ENCODE results near the gene WDR82. TPM values are rescaled to one million over a fixed set of nuclear protein-coding genes. Genes with fewer than 3 reads are reported as not detected.

The WDR82 gene
- total RNA-seq, 4 donors from 2014 or later: 46.7 to 57.6 (median 52.5) TPM

GRCh38 chr3:52205727-52206372, 72.6 kb downstream of the WDR82 start:
- no peak overlapping the region for H3K27ac ChIP-seq

More at GRCh38 chr3:52205727-52206372, 72.6 kb downstream of the WDR82 start:
- Histone ChIP-seq H3K36me3 (peaks cover 86% of the 10 kb centered on the region), H3K27me3 (no peaks in the 10 kb centered on the region), H3K4me1 (peaks cover 20% of the 10 kb centered on the region), H3K9me3 (no peaks in the 10 kb centered on the region), H3K4me3 (no peak overlapping the region)
- no peak for DNase-seq (ENCODE audit: low spot score in 2 of 2)
- WGBS: 75% methylated on average over 6 of the region's 6 CpGs
- TF ChIP-seq EP300 (IDR thresholded peaks at IDR 0.05) (no peak), CTCF (IDR thresholded peaks at IDR 0.05) (no peak), POLR2AphosphoS5 (IDR thresholded peaks at IDR 0.05) (no peak), POLR2A (IDR thresholded peaks at IDR 0.05) (no peak)

Other genes with a start within 250 kb of the WDR82 start
- gene DUSP7, start 222.1 kb downstream of the WDR82 start, total RNA-seq: 100 to 1,000 TPM in 3 of 4 donors, 10 to 100 TPM in 1; 91.1 to 190 (median 146) TPM
- 1 to 10 TPM; 1.1 to 4.8 (median 1.6) TPM for gene POC1A, start 124.2 kb downstream of the WDR82 start, total RNA-seq
- gene ALAS1, start 80.5 kb downstream of the WDR82 start, total RNA-seq: 10 to 100 TPM; 28.8 to 54.4 (median 31.9) TPM
- gene TLR9, start 53.0 kb downstream of the WDR82 start, total RNA-seq: under 1 TPM in 1 of 4 donors, not detected in 3; 0.16 TPM
- gene TWF2, start 39.5 kb downstream of the WDR82 start, total RNA-seq: 10 to 100 TPM; 33.2 to 46.2 (median 42.6) TPM
- 10 to 100 TPM in 3 of 4 donors, 1 to 10 TPM in 1; 10.0 to 17.5 (median 11.3) TPM for gene PPM1M, start 32.9 kb downstream of the WDR82 start, total RNA-seq
- gene GLYCTK, start 9.2 kb upstream of the WDR82 start, total RNA-seq: 10 to 100 TPM in 1 of 4 donors, 1 to 10 TPM in 3; 2.6 to 11.9 (median 6.4) TPM
- gene DNAH1, start 37.7 kb upstream of the WDR82 start, total RNA-seq: 10 to 100 TPM in 1 of 4 donors, 1 to 10 TPM in 3; 3.4 to 10.1 (median 7.7) TPM
- 100 to 1,000 TPM in 3 of 4 donors, 10 to 100 TPM in 1; 99.0 to 137 (median 120) TPM for gene BAP1, start 131.4 kb upstream of the WDR82 start, total RNA-seq
- gene PHF7, start 132.0 kb upstream of the WDR82 start, total RNA-seq: 10 to 100 TPM in 3 of 4 donors, 1 to 10 TPM in 1; 8.9 to 17.5 (median 11.4) TPM
- 10 to 100 TPM; 14.4 to 44.0 (median 26.5) TPM for gene SEMA3G, start 166.5 kb upstream of the WDR82 start, total RNA-seq
- gene TNNC1, start 175.4 kb upstream of the WDR82 start, total RNA-seq: 10 to 100 TPM in 1 of 4 donors, 1 to 10 TPM in 3; 1.4 to 15.9 (median 8.4) TPM
- 100 to 1,000 TPM in 2 of 4 donors, 10 to 100 TPM in 2; 68.7 to 298 (median 94.6) TPM for gene NISCH, start 177.0 kb upstream of the WDR82 start, total RNA-seq
- 10 to 100 TPM in 2 of 4 donors, 1 to 10 TPM in 2; 5.3 to 21.1 (median 14.3) TPM for gene STAB1, start 216.7 kb upstream of the WDR82 start, total RNA-seq